ENCODE measurements around the gene UBASH3B.
A peak's percentile ranks its signal among the peaks of the same experiment; 100 is the strongest.
"Not testable (repeated sequence)": the region's sequence is repeated elsewhere in the genome, so short reads cannot be mapped to it uniquely, and the experiment has no call there.

Gene UBASH3B

DNA sequence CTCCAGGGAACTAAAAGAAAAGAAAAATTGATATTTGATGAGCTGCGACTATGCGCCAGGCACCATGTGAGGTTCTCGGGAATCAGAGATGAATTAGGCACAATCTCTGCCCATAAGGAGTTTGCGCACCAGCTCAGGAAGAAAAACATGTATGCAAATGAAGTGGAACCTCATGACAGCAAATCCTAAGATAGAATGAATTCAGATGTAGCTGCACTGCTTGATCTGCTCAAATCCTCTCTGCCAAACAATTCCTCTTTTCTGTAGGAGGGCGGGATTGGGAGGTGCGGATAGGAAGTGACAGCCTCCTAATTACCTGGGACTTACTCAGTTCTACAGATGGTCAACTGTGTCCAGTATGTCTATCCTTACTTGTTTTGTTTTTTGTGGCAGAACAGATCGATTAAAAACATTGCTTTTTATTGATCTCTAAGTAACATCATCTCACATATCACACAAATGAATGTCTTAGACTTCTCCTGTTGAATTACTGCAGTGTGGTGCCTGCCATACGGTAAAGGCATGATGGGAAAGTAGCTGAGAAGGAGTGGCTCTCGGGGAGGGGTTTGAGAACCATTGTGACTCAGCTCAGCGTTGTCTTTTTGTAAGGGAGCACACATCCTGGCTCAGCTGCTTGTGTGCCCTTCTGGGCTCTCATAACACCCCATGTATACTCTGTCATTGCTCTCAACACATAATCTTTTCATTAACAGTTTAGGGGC lies 196.7 kb downstream of the UBASH3B start:
- peak; percentile 58 for DNase-seq (ENCODE audit: low spot score)

DNA sequence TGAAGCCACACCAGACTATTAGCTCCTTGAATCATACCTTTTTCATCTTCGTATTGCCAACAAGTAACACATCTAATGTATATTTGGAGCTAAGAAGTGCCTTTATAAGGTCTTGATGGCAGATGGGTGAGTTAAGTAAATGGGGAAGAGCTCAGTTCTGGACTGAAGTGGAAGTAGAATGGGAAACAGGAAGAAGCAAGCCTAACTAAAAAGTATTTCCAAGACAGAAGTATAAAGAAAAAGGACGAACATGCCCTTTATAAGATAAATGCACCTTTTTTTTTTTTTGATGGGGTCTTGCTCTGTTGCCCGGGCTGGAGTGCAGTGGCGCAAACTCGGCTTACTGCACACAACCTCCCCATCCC lies 197.3 kb downstream of the UBASH3B start:
- no peak for DNase-seq (ENCODE audit: low spot score)

DNA sequence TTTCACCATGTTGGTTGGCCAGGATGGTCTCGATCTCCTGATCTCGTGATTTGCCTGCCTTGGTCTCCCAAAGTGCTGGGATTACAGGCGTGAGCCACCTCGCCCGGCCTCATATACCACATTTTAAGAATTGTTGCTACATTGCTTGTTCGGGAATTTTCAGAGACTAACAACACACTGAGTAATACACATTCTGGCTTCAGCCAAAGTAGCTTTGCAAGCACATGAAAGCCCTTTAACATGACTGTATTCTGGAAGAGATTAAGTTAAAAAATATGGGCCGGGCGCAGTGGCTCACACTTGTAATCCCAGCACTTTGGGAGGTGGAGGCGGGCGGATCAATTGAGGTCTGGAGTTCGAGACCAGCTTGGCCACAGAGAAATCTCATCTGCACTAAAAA lies 197.7 kb downstream of the UBASH3B start:
- DNase-seq (ENCODE audit: low spot score): no peak

DNA sequence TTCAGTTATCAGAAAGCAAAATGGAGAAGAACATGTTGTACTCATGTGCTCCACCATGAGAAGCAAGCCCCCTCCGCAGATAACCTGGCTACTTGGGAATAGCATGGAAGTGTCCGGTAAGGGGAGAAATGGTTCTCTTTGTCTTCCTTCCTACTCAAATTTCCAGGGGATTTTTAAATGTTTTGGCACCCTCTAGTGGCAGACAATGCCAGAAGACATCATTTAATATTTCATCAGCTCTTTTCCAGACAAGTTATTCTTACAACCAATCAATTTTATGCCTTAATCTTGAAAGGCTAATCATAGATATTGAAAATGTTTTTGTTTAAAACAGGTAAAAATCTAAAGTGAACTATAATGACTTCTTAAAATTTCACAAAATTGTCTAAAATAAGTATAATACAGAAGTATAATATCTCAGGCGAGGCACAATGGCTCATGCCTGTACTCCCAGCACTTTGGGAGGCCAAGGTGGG lies 198.5 kb downstream of the UBASH3B start:
- peak; percentile 72 for DNase-seq (ENCODE audit: low spot score)

- DNase-seq (ENCODE audit: low spot score): no peak
Measured at GRCh38 chr11:122861631-122862030, 206.1 kb downstream of the UBASH3B start.

GRCh38 chr11:122862091-122862490 lies 206.6 kb downstream of the UBASH3B start:
- DNase-seq (ENCODE audit: low spot score): no peak

DNA sequence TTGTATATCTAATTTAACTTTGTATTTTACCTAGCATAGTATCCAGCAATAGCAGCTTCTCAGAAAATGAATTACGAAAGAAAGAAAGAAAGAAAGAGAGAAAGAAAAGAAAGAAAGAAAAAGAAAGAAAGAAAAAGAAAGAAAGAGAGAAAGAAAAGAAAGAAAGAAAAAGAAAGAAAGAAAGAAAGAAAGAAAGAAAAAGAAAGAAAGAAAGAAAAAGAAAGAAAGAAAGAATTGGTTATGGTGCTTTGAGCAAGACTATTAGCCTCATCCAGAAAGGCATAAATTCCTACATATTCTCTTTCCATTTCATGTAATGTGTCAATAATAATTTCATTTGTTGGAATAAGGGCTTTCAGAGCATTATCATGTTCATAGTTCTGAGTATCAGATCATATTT lies 207.6 kb downstream of the UBASH3B start:
- DNase-seq (ENCODE audit: low spot score): not testable (repeated sequence)

DNA sequence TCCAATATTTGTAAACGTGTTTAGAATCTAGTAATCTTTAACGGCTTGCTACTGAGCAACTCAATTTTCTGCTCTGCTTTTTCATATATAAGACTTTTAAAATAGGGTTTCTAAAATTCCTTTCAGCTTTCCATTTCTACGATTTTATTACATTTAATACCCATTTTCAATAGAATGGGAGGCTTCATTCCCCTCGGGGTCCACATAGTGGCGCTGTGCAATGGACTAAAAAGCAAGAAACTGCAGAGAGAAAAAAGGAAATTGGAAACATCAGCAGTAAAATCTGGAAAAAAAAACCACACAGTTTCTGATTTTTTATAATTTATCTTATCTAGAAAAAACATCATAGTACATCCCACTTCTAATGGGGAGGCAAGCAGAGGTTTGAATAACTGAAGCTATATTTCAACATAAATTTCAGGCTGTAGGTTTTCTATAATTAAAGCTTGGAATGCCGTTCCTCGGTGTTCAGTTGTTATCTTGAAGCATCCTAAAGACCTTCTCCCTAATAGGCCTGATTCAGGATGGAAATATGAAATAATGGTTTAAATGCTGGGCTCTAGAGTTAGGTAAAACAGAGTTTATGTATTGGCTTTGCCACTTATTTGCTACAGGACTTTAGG lies 208.3 kb downstream of the UBASH3B start:
- DNase-seq (ENCODE audit: low spot score): peak; percentile 16
